GM21619 (cell line): ENCODE data around the gene PDE4B.
"Not testable (repeated sequence)": the region's sequence is repeated elsewhere in the genome, so short reads cannot be mapped to it uniquely, and the experiment has no call there.

Source experiments
- ATAC-seq: cut with Tn5 transposase; IDR thresholded peaks from one replicate; pipeline ENCODE4 v1.9.1; 2021; ENCODE audit not compliant: unreplicated experiment

Gene PDE4B

DNA sequence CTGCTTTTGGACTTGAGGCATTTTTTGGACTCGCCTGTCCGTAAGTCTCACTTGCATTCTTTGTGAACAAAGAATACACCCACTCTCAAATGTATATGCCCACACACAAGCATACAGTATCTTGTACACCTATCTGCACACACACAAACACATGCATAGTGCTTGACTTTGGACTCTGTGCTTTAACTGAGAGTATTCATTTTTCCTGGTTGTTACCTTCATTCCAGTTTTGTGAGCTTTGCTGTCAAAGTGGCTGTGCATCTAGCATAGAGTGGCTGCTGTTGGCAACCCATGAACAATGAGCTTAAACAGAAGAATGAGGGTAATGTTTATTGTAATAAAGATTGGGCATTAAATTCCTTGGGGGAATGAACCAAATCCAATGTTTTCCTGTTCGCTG is 199.0 kb downstream of the PDE4B start:
- no peak for ATAC-seq

DNA sequence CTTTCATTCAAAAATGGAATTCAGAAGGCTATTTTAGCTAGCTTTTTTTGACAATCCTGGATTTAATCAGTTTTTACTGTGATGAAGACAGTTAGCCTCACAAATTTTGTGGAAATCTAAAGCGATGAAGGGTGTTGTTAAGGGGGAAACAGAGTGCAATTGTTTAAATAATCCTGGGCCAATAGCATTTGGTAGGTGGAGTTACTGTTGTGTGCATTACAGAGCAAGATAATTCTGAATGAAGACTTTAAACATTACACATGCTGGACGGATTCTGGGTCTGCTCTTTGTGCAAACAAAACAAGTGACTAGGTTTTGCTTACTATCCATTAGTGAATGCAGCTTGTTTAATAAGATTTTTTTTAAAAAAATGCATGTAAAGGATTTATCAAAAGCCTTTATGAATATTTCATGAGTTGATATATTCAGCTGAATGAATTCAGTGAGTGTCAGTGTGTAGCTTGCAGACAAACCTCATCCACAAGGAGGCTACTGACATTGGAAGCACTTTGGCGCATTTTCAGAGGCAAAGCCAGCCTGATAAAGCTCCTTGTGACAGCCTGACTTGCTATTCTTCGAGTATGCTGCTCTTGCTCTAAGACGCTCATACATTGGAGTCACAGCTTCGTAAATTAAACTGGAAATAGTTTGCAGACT is 199.6 kb downstream of the PDE4B start:
- ATAC-seq, result no peak

DNA sequence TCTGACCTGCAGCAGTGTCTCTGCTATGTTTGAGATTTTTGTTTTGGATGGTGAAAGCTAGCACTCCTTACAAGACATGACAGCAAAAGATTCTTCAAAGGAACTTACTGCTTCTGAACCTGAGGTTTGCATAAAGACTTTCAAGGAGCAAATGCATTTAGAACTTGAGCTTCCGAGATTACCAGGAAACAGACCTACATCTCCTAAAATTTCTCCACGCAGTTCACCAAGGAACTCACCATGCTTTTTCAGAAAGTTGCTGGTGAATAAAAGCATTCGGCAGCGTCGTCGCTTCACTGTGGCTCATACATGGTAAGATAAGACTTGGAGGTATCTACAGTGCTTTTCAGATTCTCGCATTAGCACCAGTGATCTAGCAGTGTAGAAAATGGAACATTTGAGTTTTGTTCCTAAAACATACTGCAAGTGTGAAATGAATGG is 200.2 kb downstream of the PDE4B start:
- ATAC-seq, result no peak

DNA sequence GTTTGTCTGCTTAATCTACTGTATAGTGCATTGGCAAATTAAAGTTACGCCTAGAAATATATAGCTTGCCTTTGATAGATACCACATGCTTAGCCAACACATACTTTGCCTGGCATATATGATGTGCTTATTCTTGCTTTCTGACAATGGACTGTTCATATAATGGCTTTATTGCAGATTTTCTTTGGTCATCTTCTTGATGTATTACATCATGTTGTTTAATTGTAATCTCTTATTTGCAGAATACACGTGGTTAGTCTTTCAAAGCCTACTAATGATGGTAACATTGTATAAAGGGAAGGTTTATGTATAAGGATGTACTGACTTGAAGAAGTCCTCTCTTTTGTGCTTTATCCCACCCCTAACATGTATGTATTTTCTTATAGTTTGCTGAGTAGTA is 201.5 kb downstream of the PDE4B start:
- no peak for ATAC-seq

- no peak for ATAC-seq
Observed at GRCh38 chr1:65995336-65995735, 202.6 kb downstream of the PDE4B start.

DNA sequence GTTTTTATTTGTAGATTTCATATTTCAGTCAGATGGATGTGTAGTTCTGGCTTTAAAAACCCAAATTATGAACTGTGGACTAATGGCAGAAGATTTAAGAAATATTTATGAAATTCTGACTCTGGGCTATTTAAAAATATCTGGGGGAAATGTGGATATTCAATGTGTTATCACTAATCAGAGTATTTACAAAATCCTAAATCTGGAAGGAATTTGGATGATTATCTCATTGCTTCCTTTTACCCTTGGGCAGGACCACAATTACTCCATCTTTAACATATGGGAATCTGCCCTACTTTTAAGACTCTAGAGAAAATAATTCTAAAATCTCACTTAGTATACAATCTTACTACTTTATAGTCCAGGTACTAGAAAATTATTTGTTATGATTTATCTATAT is 203.2 kb downstream of the PDE4B start:
- no peak for ATAC-seq

- ATAC-seq, result no peak
Observed at GRCh38 chr1:65997693-65998092, 205.0 kb downstream of the PDE4B start.

- ATAC-seq, result no peak
Observed at GRCh38 chr1:65998763-65999583, 206.3 kb downstream of the PDE4B start.

DNA sequence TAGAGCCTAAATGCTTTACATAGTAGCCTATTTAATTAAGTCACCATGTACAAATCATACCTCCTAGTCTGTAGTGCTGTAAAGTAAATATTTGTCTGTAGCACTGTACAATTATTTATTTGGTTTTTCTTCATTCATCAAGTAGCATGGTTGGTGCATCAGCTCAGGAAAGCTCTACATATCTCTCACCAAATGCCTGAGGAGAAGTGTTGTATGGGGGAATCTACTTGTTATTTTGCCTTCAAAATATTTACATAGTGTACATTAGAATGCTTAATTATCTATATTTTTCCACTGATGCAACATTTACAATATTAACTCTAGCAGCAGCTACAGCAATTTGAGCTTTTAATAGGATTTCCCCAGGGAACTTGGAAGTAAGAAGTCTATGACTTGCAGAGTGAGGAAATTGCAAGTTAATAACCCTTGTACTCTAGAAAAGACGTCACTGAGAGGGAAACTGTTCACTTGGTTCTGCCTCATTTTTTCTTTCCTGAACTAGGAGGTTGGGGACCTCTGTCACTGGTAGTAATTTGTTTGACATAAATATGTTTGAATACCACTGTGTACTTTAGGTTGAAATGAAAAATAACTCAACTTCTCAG is 207.4 kb downstream of the PDE4B start:
- ATAC-seq, result no peak

DNA sequence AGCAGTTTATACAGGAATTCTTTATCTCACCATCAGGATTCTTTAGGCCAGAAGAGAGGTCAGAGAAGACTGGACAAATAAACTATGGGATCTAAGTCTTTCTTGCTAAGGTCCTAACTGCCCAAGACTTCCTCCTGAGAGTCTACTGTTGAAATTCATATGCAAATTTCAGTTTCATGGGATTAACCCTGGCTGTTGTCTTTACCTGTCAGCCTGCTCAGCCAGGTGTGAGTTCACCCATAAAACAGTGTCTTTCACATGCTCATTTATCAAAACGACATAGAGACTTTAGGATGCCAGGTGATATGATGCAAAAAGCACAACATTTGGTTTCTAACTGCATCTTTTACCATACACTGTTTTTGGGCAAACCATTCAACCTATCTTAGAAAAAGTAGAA is 211.0 kb downstream of the PDE4B start:
- no peak for ATAC-seq

- not testable (repeated sequence) for ATAC-seq
Observed at GRCh38 chr1:66006534-66006933, 213.8 kb downstream of the PDE4B start.

GRCh38 chr1:66012106-66012784 is 219.6 kb downstream of the PDE4B start:
- ATAC-seq, result no peak

- ATAC-seq, result no peak
Observed at GRCh38 chr1:66013371-66013770, 220.7 kb downstream of the PDE4B start.

DNA sequence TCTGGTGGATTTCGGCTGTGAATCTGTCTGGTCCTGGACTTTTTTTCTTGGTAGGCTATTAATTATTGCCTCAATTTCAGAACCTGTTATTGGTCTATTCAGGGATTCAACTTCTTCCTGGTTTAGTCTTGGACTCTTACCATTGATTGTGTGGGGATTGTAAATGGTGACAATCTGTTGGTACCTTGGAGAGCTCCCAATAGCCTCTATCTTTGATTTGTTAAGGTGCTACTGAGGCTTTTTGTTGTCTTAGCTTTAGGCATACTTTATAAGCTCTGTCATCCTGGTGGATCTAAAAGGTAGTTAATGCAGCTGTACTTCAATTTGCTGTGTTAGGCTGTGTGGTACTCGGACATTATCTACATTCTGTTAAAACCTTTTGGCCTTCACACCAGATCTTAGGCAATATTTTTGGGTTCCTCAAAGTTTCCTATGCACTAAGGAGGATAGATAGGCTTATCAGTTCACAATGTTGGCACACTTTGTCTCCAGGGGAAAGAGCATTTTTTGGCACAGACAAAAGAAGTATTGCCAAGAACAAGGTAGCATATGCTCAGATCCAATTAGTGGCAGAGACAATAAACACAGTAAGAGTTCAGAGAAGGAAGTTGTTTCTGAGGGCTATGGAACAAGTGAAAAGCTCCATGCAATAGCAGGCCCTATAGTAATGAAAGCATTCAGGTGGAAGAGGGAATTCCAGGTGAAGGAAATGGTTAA is 230.4 kb downstream of the PDE4B start:
- no peak for ATAC-seq

- ATAC-seq, result no peak
Observed at GRCh38 chr1:66025188-66025587, 232.5 kb downstream of the PDE4B start.

DNA sequence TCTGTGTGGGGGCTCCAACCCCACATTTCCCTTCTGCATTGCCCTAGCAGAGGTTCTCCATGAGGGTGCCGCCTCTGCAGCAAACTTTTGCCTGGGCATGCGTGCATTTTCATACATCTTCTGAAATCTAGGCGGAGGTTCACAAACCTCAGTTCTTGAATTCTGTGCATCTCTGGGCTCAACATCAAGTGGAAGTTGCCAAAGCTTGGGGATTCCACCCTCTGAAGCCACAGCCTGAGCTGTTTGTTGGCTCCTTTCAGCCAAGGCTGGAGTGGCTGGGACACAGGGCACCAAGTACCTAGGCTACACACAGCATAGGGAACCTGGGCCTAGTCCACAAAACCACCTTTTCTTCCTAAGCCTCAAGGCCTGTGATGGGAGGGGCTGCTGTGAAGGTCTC is 235.3 kb downstream of the PDE4B start:
- no peak for ATAC-seq

DNA sequence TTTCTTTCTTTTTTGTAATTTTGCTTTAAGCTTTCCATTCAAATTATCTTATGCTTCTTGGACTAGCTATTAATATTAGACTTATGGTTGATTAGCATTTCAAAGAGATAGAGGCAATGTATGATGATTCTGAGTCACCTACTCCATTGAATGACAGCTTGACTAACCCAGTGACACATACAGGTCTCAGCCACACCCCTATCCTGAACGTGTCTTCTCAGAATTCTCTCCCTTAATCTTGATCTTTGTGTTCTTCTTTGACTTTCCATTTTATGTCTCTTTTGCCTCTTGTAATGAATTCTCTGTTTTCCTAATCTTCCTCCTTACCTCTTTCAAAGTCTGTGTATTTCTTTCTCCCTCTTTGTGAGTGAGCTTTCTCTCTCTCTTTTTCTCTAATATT is 241.1 kb downstream of the PDE4B start:
- ATAC-seq, result no peak

GRCh38 chr1:66035616-66036245 is 243.0 kb downstream of the PDE4B start:
- ATAC-seq, result no peak

DNA sequence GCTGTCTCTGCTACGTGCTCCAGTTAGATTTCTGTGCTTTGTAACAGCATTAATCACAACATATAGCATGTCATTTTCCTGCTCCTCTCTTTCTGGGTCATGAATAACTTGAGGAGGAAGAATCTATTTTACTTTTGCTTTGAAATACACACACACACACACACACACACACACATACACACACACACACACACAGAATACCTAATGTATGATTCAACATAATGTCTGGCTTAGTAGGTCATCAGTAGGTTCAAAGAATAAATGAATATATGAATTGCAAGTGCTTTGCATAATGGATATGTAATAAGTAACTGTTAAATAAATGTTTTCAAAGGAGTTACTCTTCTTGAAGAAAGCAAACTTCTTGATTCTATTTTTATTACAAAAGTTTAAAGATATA is 249.0 kb downstream of the PDE4B start:
- no peak for ATAC-seq

DNA sequence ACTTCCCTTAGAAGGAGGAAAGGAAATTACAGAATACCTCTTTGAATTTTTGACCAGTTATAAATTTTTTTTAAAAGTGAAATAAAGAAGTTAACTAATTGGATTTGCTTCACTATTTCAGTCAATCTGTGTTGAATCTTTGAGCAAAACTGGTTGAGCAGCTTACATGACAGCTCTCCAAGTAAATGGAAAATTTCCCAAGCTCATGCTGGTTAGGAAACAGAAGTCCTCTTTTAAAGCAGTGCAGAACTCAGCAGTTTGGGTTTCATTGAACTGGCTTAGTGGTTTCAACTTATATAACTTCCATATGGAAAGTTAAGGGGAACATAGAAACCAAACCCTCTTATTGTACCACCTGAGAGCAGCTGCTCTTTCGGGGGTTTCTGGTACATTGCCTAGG is 250.5 kb downstream of the PDE4B start:
- ATAC-seq, result no peak
